GM19468 (cell line): ENCODE data around the gene TMEM184B.
A peak's percentile ranks its signal among the peaks of the same experiment; 100 is the strongest.

Source experiments
- ATAC-seq: cut with Tn5 transposase; IDR thresholded peaks from one replicate; pipeline ENCODE4 v1.9.1; 2021; ENCODE audit warnings: mild to moderate bottlenecking, moderate library complexity, moderate number of reproducible peaks; ENCODE audit not compliant: unreplicated experiment; ENCODE audit errors: extremely low read depth

TMEM184B gene

DNA sequence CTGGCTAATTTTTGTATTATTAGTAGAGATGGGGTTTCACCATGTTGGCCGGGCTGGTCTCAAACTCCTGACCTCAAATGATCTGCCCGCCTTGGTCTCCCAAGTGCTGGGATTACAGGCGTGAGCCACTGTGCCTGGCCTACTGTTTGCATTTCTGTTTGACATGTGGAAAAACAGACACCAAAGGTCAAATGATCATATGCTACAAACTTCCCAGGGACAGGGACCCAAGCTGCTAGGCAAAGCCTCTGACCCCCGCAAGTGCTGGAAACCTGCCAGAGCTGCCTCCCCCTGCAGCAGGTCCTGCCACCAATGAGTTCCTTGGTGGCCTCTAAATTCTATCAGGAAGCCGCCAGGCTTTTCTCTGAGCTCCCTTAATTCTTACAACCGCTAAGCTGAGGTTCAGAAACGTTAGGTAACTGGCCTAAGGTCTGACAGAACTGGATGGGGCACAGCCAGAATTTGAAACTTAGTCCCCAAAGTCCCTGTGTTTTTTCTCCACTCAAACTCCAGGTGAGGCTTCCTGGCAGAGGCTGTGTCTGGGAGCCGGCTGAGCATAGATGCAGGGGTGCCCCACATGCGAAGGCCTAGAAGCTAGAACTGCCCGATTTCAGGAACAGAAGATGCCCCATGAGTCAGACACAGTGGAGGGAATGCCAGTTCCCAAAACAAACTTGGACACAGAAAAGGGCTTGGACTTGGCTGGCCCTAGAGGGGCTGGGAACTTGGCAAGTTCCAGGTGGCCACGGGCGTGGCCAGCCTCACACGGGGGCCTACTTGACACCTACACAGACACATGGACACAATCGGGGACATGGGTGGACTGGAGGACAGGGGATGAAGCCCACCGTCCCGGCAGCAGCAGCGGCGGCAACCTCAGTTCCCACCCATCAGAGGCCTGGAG lies 37.1 kb upstream of the TMEM184B start:
- no peak for ATAC-seq

DNA sequence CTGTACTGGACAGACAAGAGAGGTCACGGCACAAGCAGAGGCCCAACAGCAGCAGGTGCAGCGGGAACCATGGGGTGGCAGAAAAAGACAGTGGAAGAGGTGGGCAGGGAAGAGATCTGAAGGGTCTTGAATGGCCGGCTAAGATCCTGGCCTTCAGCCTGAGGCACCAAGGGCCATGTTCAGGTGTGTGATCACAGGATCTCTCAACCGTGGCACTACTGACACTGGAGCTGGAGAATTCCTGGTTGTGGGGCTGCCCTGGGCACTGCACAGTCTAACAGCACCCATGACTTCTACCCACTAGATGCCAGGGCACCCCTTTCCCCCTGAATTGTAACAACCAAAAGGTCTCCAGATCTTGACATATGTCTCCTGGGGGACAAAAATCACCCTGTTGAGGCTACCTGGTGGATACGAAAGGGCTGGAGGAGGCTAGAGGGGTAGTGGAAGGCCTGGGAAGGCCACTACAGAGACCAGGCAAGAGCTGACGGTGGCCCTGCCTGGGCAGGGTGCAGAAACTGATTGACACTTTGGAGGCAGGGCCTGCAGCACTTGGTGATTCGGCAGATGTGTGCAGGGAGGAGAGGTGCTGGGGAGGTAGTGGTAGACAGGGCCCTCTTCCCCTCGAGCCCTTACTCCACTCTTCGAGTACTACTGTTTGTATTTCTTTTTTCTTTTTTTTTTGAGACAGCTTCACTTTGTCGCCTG lies 36.1 kb upstream of the TMEM184B start:
- ATAC-seq, result no peak

- ATAC-seq, result peak; percentile 49
Measured at GRCh38 chr22:38305471-38306448, 33.0 kb upstream of the TMEM184B start.

DNA sequence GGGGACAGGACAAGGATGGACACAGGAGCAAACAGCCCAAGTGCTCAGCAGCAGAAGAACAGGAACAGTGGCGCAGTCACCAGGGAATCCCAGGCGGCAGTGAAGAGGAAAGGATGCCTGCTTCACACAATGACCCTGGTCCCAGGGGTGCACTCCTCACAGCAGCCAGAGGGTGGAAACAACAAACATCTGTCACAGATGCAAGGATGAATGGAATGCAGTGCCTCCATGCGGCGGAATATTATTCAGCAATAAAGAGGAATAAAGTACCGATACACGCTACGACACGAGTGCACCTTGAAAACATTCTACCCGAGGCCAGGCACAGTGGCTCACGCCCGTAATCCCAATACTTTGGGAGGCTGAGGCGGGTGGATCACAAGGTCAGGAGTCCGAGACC lies 31.7 kb upstream of the TMEM184B start:
- ATAC-seq, result no peak

DNA sequence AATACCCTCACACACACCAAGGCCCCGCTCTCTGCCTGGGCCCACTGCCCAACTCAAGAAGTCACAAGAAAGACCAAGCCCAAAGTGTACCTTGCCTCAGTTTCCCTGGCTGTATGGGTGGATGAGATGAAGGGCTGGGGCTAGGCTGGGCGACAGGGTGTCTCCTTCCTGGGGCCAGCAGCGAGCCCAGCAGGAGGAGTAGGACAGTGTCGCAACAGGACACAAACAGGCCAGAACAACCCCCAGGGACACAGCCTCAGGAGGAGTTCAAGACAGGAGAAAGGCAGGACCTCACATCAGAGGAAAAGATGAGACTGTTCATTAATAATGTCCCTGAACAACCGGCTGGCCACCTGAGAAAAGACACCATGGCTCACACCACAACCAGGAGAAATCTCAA lies 31.2 kb upstream of the TMEM184B start:
- no peak for ATAC-seq

- ATAC-seq, result no peak
Measured at GRCh38 chr22:38302906-38303305, 30.1 kb upstream of the TMEM184B start.

DNA sequence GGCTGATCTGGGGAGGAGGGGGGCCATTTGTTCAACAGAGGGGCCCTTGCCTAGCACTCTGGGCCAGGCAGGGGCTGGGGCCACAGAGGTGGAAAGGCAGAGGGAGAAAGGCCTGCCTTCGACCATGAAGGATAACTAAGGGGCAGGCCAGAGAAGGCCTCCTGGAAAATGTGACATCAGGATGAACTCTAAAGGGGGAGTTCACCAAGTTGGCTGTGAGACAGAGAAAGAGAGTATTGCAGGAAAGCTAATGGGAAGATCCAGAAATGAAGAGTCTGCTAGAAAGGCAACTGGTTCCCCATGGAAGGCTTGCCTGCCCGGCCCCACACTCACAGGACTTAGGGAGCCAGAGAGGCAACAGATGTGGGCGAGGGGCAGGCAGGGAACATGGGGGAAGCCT lies 28.1 kb upstream of the TMEM184B start:
- ATAC-seq, result no peak

GRCh38 chr22:38300197-38300945 lies 27.6 kb upstream of the TMEM184B start:
- no peak for ATAC-seq

- ATAC-seq, result no peak
Measured at GRCh38 chr22:38299770-38300102, 26.9 kb upstream of the TMEM184B start.

DNA sequence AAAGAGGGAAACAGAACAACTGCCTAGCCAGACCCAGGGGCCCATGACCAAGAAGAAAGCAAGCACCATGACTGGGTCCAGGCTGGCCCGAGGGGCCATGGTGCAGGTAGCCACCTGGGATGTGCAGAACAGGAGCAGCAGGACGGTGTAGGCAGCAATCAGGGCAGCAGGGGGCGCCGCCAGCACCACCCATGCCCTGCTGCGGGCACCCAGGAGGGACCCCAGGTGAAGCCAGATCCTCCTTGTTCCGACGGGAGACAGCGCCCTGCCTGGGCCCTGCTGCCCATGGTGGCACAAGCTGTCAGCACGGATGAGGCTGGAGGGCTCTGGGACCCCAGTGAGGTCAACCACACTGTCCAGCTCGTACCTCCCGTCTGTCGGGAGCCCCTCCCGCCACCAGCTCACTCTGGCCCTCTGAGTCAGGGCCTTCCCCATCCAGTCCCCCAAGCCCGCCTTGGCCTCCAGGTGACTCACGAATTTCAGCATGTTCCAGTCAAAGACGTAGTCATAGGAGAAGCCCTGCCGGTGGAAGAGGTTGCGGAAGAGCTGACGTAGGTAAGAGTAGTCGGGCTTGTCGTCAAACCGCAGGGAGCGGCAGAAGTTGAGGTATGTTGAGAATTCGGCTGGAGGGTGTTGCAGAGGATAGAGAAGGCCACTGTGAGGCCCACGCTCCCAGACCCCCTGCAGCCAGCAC lies 25.6 kb upstream of the TMEM184B start:
- ATAC-seq, result no peak

DNA sequence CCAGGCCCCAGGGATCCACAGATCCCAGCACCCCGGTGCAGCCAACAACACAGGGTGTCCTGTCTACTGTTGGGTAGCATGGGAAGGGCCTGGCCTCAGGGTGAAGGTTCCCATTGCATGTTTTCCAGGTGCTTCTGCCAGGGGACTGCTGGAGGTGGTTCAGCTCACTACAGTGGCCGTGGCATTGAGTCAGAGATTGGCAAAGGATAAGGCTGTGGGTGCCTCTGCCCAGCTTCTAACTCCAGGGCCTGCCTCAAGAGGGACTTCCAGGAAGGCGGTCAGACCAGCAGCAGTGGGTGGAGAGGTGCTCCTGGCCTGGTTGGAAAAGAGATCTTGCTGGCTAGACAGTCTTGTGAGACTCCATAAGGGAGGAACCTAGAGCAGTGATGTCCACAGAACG lies 23.6 kb upstream of the TMEM184B start:
- no peak for ATAC-seq

DNA sequence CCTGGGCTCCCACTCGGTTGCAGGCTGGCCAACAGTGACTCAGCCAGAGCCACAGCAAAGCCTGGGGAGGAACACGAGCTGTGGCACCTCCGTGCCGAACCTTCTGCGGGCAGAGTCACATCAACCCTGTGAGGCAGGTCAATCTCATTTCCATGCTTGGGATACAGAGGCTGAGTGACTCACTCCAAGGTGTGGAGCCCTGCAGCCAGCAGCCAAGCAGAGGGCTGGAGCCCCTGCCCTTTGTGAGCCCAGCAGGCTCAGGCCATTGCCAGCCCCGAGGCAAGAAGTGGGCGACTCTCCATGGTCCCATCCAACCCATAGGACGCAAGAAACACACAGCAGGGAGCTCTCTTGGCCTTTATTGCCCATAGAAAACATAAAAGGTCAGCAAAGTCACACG lies 23.1 kb upstream of the TMEM184B start:
- ATAC-seq, result no peak

- no peak for ATAC-seq
Measured at GRCh38 chr22:38295339-38295738, 22.5 kb upstream of the TMEM184B start.

GRCh38 chr22:38294193-38294592 lies 21.4 kb upstream of the TMEM184B start:
- no peak for ATAC-seq

GRCh38 chr22:38292694-38293093 lies 19.9 kb upstream of the TMEM184B start:
- ATAC-seq, result no peak

GRCh38 chr22:38291201-38291777 lies 18.5 kb upstream of the TMEM184B start:
- no peak for ATAC-seq

DNA sequence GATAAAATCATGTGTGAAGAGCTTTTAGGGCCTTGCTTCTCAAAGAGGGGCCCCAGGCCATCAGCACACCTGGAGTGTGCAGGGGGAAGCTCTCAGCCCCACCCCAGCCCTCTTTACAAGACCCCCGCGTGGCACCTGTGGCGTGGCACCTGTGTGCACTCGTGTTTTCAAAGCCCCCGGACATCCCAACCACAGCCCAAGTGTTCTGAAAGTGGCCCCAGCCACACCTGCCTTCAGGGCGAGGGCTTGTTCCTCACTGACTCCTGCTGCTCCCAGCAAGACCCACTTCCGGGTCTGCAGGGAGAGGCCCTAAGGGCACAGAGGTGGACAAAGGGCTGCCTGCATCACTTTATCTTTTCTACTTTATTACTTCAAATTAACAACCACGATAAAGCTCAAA lies 17.5 kb upstream of the TMEM184B start:
- ATAC-seq, result no peak

- no peak for ATAC-seq
Measured at GRCh38 chr22:38289583-38290082, 16.8 kb upstream of the TMEM184B start.
